ENCODE results near the gene SKAP1.

SKAP1 gene

DNA sequence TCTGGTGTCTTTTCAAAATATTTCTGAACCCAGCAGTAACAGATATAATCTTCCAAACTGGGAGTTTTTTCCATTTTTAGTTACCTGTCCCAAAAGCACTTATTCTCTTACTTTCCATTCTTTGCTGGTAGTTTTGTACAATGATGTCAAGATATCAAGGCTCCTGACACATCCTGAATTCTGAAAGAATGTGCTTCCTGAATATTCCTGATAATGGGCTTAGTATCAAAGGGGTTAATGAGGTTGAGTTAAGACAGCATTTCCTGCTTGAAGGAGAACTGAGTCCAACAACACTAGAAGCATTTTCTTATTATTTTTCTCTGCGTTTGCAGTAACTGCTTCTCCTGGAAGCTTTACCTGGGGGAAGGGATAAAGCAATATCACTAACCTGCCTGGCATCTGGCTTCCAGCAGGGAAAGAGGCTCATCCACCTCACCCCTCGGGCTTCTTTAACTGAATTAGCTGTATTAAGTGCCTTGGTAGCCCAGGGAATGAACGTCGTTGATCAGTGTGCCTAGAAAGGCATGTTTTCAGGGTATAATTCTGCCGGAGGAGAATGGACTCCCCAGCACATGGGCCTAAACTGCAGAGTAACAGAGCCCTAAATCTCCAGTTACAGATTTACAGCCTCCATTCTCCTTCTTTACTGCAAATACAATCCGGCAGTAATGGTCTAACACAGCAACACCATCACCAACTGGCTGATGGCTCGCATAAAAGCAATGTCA is 188.1 kb downstream of the SKAP1 start:
- DNase-seq (ENCODE audit: low read depth): no peak

- DNase-seq (ENCODE audit: low read depth): no peak
Measured at GRCh38 chr17:48241131-48241591, 188.9 kb downstream of the SKAP1 start.

- no peak for DNase-seq (ENCODE audit: low read depth)
Measured at GRCh38 chr17:48240562-48241130, 189.4 kb downstream of the SKAP1 start.

DNA sequence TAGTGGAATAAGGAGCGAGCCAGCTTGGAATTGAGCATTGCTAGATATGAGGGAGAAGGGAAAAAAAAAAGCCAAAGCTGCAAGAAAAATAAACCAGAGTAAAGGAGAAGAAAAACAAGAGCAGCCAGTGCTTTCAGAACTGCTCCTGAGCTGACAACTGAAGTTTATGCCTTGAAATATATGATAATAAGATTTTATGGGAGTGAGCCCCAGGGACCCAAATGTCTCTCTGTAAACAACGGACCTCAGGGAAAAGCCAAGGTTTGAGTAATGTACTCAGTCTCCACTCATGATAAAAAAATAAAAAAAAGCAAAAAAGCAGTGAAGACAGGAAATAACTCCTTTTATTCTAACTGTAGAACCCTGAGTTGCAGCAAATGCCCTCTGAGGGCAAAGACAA is 189.9 kb downstream of the SKAP1 start:
- no peak for DNase-seq (ENCODE audit: low read depth)

GRCh38 chr17:48239603-48239995 is 190.4 kb downstream of the SKAP1 start:
- DNase-seq (ENCODE audit: low read depth): no peak

DNA sequence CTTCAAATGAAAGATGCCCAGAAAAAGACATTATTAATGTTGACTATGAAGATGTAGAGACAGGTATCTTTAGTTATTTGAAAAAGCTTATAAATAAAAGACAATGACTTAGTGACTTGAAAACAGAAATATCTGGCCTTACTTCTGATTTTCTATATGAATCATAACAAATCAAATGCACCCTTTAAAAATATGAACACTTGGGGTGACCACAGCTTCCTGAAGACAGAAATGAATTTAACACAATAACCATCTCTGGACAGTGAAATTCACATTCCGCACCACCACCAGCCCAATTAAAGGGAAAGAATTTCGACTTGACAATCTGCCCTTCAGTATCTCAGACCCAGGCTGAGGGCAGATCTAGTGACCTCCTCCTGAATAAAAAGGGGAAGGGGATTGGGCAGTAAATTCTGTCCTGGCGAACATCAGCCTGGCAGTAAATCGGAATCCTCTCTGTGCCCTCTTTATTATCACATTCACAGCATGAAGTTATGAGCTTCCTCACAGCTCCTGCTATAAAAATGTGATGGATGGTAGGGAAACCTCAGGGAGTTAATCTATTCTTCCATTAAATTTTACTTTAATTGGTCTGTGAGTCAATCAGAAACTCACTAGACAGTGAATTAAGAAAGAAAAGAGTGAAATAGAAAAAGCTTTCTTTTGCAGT is 190.9 kb downstream of the SKAP1 start:
- no peak for DNase-seq (ENCODE audit: low read depth)

DNA sequence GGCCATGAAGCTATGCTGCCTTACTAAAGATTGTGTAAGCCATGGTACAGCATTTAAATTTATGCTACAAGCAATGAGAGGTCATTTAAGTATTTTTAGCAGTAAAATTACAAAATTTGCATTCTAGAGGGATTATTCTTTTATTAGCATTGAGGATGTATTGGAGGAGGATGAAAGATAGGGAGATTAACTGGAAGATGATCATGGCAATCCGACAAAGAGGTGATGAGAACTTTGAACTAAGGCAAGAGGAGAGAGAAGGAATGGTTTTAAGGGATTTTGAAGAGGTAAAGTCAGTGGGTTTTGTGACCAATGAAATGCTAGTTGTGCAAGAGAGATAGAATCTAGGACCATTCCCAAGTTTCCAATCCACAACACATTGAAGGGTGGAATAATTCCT is 192.6 kb downstream of the SKAP1 start:
- DNase-seq (ENCODE audit: low read depth): no peak

GRCh38 chr17:48236681-48237134 is 193.3 kb downstream of the SKAP1 start:
- DNase-seq (ENCODE audit: low read depth): no peak

DNA sequence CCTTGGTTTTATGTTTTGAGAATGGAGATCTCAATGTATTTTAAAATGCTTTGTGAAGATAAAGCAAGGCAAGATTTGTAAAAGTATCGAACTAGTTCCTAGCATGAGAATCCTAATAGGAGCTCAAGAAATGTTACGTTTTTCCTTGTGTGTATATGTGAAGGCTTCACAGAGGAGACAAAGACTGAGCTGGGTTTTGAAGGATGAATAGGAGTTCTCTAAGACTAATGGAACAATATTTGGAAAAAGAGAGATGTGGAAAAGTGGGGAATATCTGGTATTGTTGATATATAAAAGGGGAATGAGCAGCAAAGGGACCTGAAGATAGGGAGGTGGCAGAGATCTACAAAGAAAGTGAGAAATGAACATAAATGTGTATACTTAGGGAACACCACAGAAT is 195.1 kb downstream of the SKAP1 start:
- DNase-seq (ENCODE audit: low read depth): no peak

DNA sequence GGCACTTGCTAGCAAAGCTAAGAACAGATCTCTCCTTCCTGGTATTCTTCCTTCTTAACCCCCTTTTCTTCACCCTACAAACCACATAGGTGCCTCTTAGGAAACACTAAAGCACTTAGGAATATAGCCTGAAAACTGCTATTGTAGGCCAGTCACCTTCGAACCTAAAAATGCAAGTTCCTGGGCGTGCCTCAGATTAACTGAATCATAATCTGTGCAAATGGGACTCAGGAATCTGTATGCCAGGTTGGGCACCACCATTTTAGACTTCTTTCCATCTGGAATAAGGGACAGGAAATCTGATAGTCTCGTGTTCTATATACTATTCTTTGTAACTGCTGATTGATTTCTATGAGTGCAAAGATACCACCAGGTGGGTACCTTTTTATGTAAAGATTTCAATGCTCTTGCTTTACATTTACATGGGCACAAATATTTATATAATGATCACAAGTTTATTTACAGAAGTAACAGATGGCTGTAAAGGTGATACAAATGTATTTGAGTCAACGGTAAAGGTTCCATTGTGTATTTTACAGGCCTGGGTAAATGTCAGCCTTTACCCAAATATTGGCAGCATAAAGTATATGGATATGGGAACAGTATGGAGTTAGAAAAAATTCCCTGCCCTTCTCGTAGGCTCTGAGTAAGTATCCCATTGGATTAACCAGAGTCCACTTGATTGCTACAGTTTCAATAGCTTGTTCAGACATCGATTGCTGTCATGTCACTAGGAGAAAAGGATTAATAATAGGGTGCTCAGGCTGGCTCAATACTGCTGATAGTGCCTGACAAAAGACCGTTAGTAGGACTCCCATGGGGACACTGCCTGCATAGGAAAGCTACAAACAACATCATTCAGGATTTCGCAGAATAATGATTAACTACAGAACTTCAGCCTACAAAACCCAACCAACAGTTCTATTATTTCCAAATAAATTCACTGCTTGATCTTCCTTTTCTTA is 197.7 kb downstream of the SKAP1 start:
- no peak for DNase-seq (ENCODE audit: low read depth)

DNA sequence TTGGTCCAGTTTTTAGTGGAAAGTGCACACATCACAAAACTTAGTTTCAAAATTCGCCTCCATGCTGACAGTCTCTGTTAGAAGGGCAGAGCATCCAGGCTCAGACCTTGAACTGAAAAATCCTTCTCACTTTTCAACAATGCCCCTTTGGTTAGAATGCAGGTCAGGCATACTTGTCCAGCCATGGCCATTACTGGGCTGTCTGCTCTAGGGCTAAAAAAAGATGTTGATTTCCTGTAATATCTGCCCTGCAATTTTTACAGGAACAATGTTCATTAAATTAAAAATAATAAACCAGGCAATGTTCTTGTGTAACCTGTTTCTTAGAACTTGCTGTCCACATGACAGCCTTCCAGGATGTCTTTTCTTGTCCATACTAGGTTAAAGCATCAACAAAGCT is 200.1 kb downstream of the SKAP1 start:
- no peak for DNase-seq (ENCODE audit: low read depth)

- no peak for DNase-seq (ENCODE audit: low read depth)
Measured at GRCh38 chr17:48228720-48229119, 201.3 kb downstream of the SKAP1 start.

DNA sequence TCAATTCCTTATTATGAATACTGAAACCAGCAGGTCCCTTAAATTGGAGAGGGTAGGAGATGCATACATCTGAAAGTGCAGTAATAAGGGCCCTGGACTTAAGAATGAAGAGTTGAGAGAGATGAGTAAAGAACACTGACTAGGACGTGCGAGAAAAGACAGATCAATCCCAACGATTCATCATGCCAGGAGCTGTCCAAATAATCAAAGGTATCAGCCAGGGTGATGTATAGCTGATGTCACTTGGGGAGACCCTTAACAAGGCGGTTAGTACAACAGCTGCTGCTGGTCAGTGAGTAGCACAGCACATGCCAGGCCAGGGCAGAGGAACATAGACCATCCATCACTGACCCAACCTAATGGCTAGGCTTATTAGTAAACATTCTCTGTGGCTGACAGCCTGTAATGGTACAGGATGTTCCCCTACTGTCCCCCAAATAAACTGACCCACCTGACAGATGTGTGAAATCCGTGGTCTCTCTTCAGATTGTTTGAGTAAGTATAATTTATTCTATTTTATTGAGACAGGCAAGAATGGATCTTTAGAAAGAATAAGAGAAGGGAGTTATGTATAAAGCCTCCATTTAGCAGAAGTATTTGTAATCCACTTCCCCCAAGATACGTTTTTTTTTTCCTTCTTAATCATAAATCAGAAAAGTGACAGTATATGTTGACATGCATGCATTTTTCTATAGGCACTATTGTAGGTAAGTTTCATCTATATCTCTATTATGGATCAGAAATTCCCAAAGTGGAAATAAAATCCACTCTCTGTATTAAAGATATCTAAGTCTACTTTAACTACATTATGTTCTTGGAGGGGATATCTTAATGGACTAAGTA is 204.1 kb downstream of the SKAP1 start:
- no peak for DNase-seq (ENCODE audit: low read depth)

- DNase-seq (ENCODE audit: low read depth): no peak
Measured at GRCh38 chr17:48223945-48224344, 206.1 kb downstream of the SKAP1 start.

- DNase-seq (ENCODE audit: low read depth): no peak
Measured at GRCh38 chr17:48219617-48220016, 210.4 kb downstream of the SKAP1 start.

DNA sequence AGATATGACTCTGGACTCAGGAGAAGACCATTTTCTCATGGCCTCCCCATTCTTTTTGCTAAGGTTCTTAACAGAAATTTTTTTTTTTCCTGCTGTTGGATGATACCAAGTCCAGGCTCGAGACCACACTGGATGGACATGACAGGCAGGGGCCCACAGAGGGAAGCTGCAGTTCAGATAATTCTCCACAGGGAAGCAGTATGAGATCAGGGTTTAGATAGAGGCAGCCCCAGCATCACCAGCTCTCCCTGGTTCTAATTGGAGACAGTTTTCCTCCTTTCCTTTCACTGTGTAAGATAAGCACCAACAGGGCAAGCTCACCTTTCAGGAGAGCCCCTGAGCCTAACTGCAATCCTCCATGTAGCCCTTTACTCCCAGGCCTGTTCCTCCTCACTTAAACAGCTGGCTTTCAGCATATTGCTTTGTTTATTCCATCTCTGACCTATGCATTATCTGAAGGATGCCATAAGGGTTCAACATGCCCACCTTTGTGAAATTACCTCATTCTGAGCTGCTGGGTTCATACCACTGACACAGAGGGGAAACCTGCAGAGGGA is 214.4 kb downstream of the SKAP1 start:
- DNase-seq (ENCODE audit: low read depth): no peak

- DNase-seq (ENCODE audit: low read depth): no peak
Measured at GRCh38 chr17:48213797-48214196, 216.2 kb downstream of the SKAP1 start.

GRCh38 chr17:48211787-48212186 is 218.2 kb downstream of the SKAP1 start:
- DNase-seq (ENCODE audit: low read depth): no peak

GRCh38 chr17:48211011-48211410 is 219.0 kb downstream of the SKAP1 start:
- DNase-seq (ENCODE audit: low read depth): no peak

DNA sequence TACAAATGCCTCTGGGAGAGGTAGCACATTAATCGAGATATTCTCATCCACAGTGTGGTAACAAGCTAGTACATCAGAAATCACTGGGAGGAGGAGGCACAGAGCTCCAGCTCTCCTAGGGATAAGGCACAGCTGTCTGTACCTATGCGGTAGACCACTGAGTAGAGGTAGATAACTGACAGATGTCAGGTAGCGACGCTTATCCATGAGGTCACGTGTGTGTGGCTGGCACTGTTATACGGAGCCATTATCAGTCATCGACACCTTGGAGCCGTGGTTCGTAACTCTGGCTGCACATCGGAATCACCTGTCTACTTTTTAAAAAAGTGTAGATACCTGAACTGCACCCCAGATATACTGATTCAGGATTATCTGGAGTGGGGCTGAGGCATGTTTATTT is 220.0 kb downstream of the SKAP1 start:
- no peak for DNase-seq (ENCODE audit: low read depth)
